GM19328 (cell line): Measurements from ENCODE around the gene BDNF.

Source experiments
- ATAC-seq: cut with Tn5 transposase; IDR thresholded peaks from one replicate; pipeline ENCODE4 v1.9.1; 2021; ENCODE audit warnings: mild to moderate bottlenecking, moderate library complexity; ENCODE audit not compliant: unreplicated experiment

The BDNF gene

DNA sequence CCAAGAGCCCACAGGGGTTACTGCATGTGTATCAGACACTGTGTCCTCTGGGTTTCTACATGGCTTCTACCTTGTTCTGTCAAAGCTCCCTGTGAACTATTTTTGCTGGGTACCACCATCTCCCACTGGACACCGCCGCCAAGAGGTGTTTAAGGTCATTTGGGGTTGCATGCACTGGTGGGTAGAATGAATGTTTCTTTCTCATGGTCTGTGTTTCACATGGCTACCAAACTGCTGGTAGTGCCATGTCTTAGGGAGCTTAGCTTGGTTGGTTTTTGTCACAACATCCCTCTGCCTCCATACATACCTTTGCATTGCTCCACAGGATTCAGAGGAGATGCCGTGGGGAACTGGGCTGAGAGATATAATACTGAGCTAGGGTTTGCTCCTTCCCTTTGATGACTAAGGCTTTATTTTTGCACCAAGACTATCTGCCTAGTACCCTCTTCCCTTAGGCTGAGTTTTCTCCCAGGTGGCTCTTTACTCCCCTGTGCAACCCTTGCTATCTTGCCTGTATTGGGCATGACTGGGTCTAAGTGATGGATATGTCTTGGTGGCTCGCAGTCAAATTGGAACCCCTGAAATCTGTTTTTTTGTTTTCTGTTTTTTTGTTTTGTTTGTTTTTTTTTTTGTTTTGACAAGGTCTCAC lies 73.2 kb downstream of the BDNF start:
- ATAC-seq: no peak

DNA sequence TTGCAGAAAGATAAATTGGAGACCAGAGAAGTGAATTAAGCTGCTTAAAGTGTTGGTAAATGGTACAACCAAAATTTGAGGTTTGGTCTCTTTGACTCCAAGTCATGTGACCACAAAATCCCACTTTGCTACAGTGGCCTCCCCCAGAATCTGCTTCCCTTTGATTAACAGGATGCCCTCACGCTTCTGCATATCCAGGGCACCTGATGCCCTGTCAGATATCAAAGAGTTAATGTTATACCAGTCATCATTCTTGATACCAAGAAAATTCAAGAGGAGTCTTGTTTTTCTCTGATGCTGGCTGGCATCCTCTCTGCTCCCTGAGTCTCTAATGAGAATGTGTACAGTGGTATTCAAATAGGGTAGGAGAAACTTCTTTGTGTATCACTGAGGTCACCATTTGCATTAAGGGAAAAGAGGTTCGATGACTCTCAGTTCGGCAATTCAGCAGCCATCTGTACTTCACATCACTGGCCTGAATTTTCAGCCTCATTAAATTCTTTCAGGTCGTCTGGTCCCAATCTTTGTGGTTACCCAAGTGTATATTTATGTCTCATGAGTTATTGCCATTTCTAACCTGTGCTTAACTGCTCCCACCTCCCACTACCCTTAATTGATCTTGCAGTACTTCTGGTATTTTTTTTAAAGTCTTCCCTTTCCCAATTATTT lies 73.9 kb downstream of the BDNF start:
- ATAC-seq: no peak

DNA sequence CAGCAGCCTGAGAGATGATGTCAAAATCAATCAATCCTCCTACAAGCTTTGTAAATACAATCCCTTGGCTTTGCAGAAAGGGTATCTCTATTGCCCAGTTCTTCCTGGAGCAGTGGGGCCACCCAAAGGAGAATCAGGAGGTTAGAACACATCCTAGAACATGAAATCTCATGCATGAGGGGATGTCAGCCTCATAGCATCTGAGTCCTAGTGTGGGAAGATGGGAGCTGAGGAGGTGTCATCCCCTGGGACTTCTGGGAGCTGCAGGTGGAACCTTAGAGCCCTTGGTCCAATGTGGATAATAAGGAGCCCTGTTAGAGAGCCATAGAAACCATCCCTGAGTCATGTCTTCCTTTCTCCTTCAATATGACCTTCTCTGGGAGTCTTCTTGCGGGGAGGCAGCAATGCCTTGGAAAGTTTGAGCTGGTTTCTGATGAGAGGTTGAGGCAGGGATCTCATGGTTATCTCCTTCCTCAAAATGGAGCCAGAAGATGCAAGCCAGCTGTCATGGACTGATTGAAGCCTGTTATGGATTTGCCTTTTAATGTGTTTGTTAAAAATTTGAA lies 74.8 kb downstream of the BDNF start:
- no peak for ATAC-seq

DNA sequence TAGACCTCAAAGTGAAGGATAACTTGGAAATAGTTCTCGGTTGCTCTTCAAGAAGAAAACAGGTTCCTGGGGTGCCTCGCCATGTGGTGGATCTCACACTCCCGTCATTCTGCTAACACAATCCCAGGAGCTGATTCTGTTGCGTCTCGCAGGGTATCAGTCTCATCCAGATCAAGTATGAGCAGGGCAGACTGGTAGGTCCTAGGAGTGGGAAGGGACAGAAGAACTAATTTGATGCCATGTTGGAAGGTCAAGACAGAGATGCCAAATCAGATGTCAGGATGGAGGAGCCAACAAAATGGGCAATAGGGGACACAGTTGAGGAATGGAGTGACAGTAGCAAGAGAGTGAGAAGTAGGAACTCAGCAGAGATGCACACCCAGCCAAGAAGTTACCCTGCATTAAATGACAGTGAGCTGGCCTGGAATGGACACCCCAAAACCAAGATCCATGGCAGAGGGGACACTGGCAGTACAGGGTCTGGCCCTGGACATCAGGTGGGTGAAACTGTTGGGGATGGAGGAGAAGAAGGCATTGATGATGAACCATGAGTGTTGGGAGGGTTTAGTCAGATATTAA lies 76.2 kb downstream of the BDNF start:
- ATAC-seq: no peak

DNA sequence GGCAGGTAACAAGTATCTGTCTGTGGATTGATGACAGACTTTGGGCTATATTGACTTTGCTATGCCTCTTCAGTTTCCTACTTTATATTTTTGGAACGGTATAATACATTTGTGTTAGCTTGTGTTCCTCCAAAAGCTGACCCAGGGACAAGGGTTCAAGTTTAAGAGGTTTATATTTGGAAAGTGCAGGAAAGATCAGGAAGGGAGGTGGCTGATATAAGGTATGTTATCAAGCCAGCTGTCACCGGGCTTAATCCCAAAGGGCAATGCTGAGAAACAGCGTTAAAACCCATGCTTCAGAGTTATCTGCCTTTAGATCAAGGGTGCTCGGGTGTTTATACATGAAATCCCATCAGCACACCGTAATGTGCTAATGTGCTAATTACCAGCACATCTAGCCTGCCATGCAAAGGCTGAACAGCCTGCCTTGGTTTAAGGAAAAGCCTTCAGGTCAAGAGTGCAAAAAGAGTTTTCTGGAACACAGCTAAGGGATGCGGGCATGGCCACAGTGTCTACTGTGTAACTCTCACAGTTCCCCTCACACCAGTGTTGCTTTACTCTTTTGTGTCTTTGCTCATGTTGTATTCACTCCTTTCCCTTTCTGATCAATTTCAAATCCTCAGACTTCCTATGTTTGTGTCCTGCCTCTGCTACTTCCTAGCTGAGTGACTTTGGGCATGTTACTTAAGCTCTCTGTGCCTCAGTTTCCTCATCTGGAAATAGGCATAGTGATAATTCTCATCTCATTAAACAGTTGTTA lies 77.5 kb downstream of the BDNF start:
- ATAC-seq: no peak

DNA sequence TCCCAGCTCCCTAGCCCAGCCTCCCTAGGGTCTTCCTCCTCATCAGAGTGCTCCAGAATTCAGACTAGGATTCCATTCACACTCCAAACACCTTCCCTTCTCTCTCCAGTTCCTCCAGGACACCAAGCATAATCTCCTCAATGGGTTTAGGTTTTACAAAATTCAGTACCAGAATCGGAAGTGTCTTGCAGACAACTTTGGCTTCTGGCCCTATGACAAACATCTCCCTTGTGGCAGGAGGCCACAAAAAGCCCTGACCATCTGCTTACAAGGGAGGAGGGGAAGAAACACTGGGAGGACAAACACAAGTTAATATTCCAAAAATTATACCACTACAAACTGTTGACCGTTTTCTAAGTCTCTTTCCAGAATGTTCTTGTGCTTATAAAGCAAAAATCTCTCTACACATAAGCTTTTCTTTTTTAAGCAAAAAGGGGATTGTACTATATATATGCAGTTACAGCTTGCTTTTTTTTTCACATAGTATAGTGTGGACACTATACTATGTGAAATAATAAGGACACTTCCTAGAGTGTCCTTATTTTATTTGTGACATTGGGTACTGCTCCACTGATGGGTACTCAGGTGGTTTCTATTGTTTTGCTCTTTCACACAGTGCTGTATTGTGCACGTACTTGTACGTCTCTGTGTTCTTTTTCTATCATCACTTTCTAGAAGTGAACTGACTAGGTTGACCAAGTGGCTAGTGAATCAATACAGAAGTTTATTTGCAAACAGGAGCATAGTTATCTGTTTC lies 78.7 kb downstream of the BDNF start:
- ATAC-seq: no peak

DNA sequence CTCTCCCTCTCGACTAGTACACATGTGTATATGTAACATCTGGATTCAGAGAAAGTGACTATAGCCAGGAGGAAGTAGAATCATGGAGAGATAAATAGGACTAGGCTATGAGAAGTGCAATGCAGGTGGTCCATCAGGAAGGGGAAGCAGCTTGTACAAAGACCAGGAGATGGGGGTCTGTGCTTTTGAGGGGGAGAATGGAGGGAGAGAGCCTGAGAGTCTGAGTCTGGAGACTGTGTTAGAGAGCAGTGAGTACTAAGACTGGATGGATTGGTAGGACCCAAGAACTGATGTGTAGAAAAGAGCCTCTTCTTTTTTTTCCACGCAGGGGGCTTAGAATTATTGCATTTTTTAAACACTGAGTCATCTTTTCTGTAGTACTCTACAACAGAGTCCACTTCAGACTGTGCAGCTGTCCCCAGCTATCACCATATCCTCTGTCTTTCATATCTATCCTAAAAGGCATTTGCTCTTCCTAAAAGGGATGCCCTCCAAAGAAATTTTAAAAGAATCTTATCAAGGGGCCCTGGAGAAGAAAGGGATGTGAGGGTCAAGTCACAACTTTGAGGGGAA lies 80.4 kb downstream of the BDNF start:
- ATAC-seq: no peak

DNA sequence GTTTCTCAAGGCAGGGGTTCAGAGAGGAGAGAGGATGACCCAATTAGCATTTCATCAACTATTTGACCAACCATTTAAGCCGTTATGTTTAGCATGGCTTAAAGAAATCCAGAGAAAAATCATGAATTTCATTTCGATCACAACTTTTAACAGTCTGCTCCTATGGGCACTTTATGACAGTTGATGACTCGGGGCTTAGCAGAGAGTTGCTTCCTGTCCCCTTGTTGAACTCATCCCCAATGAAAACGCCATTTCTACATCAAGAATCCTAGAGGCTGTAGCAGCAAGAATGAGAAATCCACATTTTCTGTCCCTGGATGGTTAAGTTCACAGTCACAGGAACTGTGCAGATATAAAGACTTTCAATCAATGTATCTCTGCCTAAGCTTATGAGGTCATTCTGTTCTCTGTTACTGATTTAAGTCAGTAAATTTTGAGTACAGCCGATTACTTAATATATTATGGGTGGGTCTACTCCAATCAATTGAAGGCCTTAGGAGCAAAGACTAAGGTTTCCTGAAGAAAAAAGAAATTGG lies 81.1 kb downstream of the BDNF start:
- ATAC-seq: no peak

DNA sequence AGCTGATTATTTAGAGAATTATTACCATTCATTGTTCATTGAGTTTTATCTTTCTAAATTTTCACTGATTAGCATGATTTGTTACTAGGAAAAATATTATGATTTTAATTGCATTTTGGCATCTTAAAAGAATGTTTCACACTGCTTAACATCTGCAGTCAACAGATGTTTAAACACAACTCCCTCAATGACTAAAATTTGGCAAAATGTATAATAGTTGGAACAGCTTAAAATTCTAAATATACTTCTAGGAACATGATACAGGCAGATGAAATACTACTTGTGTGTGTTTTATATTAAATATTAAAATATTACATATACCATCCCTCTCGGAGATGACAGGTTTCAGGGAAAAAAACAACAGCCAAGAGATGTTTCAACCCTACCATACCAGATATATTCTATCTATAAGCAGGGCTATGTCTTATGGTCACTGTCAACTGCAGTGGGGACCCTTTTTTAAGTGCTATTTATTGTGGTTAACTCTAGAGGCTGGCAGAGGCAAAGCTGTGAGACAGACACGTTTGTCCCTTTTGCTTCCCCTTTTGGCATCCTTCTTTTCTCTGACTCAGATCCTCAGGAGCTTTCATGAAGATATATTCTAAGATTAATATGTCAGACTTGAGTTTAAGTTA lies 81.9 kb downstream of the BDNF start:
- ATAC-seq: no peak

DNA sequence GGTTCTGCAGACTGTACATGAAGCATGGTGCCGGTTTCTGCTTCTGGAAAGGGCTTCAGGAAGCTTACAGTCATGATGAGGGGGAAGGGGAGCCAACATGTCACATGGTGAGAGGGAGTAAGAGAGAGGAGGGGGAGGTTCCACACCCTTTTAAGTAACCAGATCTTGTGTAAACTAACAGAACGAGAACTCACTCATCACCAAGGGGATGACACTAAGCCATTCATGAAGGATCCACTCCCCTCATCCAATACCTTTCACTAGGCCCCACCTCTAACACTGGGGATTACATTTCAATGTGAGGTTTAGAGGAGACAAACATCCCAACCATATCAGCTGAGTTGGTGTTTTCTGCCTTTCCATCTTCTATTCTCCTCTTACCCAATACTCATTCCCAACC lies 83.5 kb downstream of the BDNF start:
- ATAC-seq: no peak

DNA sequence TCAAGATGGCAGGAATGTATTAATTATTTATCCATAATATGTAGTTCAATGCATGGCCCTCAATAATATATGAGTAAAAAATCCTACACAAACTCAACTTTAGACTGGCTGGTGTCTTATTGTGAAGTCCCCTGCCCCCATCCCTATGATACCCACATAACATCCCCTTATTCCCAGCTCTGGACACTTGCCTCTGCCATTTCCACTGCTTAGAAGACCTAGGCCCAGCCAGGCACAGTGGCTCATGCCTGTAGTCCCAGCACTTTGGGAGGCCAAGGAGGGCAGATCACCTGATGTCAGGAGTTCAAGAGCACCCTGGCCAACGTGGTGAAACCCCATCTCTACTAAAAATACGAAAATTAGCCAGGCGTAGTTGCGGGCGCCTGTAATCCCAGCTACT lies 84.4 kb downstream of the BDNF start:
- no peak for ATAC-seq

DNA sequence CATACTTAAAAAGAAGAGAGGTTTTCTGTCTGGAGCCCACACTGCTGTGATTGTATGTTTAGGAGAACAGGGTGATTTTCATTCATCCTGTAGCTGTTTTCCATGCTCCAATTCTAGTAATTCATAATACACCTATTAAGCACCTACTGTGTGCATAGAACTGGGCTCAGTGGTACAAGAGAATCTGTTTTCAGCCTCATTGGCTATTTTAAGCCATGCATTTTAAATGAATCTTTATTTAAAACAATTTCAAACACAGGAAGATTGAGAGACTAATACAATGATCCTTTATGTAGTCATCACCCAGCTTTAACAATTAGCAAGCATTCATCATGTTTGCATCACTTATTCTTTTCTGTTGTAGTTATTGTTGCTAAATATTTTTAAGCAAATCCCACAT lies 86.2 kb downstream of the BDNF start:
- ATAC-seq: no peak

DNA sequence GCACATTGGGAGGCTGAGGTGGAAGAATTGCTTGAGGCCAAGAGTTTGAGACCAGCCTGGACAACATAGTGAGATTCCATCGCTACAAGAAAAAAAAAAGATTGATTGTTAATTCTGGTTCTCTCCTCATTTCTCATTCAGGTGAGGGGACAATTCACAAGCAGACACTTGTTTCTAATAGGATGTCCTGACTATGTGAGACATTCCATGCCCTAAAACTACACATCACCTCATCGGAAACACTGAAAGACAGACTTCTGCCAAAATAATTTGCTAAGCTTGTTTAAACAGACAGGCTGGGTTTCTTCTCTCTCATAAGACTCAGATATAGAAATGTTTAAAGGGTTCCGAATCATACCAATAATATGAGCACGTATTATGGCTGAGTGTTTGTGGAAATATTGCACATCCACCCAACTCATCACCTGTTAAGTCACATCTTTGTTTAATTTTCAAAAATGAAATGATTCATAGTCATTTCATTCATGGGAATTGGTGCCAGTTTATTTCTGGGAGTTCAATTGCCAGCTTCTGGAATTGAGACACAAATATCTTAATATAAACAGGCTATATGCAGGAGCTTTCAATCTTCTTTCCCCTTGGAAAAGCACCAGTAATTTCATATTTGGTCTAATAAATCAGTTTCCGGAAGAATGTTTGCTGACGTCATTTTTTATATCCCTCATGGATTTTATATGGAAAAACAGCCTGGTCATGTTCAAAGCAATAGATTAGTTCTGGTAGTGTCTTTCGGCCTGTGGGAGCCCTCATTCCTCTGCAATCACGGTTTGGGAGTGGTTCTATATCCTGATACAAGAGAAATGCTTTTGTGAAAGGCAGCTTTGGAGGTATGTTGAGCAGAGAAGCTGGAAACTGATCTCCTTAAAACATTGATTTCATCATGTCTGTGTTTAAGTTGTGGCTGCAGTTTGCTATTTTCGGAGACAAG lies 87.0 kb downstream of the BDNF start:
- no peak for ATAC-seq

DNA sequence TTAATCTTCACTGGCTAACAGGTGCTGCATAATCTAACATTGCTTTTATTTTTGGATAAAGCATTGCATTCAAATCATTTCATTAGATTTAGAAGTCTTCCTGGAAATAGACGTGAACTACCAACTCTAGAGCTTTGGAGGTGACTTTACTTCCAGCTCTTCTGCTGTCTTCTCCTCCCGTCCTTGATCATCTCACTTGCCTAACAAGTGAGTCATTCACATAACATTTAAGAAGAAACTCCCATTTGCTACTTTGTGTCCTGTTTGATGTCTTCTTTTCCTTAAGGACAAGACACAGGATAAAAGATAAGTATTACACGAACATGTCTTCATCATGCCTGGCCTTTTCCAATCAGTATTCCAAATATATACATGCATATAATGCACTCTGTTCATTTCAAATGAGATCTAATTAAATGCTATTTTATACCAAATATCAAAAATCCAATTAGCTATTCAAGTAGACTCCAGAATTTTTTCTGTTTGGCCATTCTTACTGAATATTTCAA lies 88.3 kb downstream of the BDNF start:
- no peak for ATAC-seq

DNA sequence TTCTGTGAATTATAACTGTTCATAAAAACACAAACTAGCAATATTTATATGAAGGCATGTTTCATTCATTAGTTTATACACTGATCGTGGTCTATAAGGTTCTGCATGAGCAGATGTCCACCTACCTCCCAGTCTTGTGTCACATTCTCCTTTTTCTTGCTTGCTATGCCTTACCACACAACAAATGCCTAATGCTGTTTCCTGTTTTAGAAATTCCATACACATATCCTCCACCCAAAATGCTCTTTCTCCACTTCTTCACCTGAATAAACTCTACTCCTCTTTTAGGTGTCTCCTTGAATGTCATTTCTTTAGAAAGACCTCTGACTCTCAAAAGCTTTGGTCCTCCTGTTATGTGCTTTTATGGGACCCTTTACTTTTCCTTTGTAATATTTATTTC lies 88.9 kb downstream of the BDNF start:
- no peak for ATAC-seq

DNA sequence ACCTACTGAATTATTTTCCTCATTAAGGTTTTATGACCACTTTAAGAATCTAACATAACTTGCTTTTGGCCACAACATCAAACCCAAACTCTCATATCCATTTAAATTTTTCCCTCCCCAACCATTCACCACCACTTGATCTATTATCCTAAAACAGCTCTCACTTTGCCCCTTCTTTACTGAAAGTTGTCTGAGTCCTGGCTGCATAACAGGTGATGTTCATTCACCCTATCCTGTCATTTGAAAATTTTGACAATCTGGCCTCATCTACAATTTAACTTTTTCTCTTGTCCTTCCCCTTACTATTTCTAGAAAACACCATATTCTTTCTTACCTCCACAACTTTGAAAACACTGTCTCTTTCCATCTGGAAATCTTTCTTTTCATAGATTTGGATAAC lies 89.3 kb downstream of the BDNF start:
- ATAC-seq: no peak

DNA sequence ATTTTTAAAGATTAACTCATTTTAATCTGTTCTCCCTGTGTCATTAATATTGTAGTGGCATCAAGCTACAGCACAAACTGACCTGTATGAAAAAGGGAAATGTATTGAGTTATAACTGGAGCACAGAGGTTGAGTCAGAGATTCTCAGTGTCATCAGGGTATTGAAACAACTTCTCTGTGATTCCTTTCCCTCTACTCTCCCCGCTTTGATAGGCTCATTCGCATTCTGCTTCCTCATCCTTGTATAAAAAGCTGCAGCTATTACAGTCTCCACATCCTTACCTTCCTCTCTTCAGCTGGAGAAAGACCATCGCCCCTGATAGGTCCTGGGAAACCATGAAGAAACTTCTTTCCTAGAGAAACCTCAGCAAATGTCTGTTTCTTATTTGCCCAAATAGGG lies 90.0 kb downstream of the BDNF start:
- no peak for ATAC-seq

DNA sequence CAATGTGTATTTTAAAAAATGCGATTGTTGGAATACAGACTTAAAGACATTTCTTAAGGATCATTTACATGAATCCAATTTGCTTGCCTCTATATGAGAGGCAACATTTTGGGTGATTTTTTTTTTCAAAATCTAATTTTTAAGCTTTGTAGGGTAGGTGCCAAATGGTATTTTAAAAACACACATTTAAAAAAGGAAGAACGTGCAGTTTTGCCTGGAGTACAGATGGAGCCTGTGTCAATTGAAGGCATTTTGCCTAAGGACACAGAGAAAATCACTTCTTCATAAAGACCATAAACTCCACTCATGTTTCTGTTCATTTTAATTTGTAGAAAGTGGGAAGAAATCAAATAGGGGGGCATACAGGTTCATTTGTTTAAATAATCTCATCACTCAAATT lies 91.3 kb downstream of the BDNF start:
- ATAC-seq: no peak
